H1 (cell line): ENCODE results near the gene NAA60.

Experiments used
- ASH2L ChIP-seq: fragments of 200-600, 300-600 bp; sonication (generic); IDR thresholded peaks from one replicate; pipeline ENCODE4 v1.7.1; 2017; ENCODE audit warnings: low read length
- CHD2 ChIP-seq: IDR thresholded peaks from 2 replicates; pipeline ENCODE4 v1.6.1; 2012; ENCODE audit warnings: low read length, improper control_type of control experiment
- JUND ChIP-seq: IDR thresholded peaks from 2 replicates; pipeline ENCODE4 v1.6.1; 2011; ENCODE audit warnings: mild to moderate bottlenecking, improper control_type of control experiment, low read length
- POLR2A ChIP-seq, 2 experiments: IDR thresholded peaks; 1 replicate in 1 of 2; 2 replicates in 1 of 2; pipeline ENCODE4 v1.6.1; 2011; ENCODE audit warnings: low read depth in 2 of 2, low read length in 2 of 2, mild to moderate bottlenecking in 2 of 2; ENCODE audit errors: control extremely low read depth in 1 of 2
- TF ChIP-seq, protein P1 (sequence below), 3 experiments: IDR thresholded peaks; 1 replicate in 2 of 3; 2 replicates in 1 of 3; pipeline versions ENCODE4 v1.5.1 to v1.6.1; 2011; ENCODE audit warnings: low read length in 3 of 3, mild to moderate bottlenecking in 3 of 3, inconsistent platforms in 2 of 3, low read depth in 1 of 3, moderate library complexity in 1 of 3; ENCODE audit not compliant: insufficient read depth in 1 of 3; ENCODE audit errors: control extremely low read depth in 1 of 3

DNA sequence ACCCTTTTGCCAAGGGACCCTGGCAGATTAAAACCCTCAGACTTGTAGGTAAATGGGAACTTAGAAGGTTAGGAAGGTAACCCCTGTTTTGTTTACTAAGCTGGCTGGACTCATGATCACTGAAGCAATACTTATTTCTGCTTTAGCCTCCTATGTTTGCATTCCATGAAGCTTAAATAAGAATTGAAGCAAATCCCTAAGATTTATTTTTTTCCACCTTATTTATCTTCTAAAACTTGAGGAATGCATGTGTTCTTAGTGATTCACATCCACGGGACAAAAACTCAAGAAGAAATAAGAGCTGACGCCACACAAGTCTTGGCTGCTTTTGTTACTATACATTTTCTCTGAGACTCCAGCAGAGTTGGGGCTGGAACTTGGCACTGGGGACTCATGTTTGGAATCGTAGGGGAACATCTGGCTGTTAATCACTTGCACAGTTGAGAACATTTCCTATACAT lies 92.8 kb downstream of the NAA60 start:
- TF ChIP-seq, protein P1, sequence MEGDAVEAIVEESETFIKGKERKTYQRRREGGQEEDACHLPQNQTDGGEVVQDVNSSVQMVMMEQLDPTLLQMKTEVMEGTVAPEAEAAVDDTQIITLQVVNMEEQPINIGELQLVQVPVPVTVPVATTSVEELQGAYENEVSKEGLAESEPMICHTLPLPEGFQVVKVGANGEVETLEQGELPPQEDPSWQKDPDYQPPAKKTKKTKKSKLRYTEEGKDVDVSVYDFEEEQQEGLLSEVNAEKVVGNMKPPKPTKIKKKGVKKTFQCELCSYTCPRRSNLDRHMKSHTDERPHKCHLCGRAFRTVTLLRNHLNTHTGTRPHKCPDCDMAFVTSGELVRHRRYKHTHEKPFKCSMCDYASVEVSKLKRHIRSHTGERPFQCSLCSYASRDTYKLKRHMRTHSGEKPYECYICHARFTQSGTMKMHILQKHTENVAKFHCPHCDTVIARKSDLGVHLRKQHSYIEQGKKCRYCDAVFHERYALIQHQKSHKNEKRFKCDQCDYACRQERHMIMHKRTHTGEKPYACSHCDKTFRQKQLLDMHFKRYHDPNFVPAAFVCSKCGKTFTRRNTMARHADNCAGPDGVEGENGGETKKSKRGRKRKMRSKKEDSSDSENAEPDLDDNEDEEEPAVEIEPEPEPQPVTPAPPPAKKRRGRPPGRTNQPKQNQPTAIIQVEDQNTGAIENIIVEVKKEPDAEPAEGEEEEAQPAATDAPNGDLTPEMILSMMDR (IDR thresholded peaks at IDR 0.05; ENCODE audit: control extremely low read depth in 1 of 3, insufficient read depth in 1 of 3, low read depth in 1 of 3, low read length in 3 of 3), result no peak
- TF ChIP-seq POLR2A (IDR thresholded peaks at IDR 0.05; ENCODE audit: control extremely low read depth in 1 of 2, low read depth in 2 of 2, low read length in 2 of 2) (no peak), ASH2L (no peak), JUND (no peak), CHD2 (no peak)
